ENCODE data around the gene KDM5A.

GRCh38 chr12:237026-237815 is 151.9 kb downstream of the KDM5A start:
- no peak for TF ChIP-seq GABPA (IDR thresholded peaks at IDR 0.05; ENCODE audit: low read depth)
- no peak for TF ChIP-seq CTCF (IDR thresholded peaks at IDR 0.05)
- TF ChIP-seq PBX3 (IDR thresholded peaks at IDR 0.05), result no peak
- no peak for TF ChIP-seq MXI1 (IDR thresholded peaks at IDR 0.05; ENCODE audit: low read depth, low read length)
- no peak for TF ChIP-seq USF1 (IDR thresholded peaks at IDR 0.05; ENCODE audit: borderline replicate concordance, low read depth)
- TF ChIP-seq RFX5 (IDR thresholded peaks at IDR 0.05; ENCODE audit: low read length), result no peak
- no peak for TF ChIP-seq MAX (IDR thresholded peaks at IDR 0.05; ENCODE audit: low read depth)
- no peak for TF ChIP-seq POLR2AphosphoS5 (IDR thresholded peaks at IDR 0.05; ENCODE audit: low read depth, low read length)
- TF ChIP-seq CHD2 (IDR thresholded peaks at IDR 0.05; ENCODE audit: low read length, partially characterized antibody), result no peak
- no peak for TF ChIP-seq TAF1 (IDR thresholded peaks at IDR 0.05; ENCODE audit: borderline replicate concordance, low read depth, low read length)
- TF ChIP-seq EP300 (IDR thresholded peaks at IDR 0.05; ENCODE audit: borderline replicate concordance in 1 of 2, low read depth in 1 of 2, low read length in 1 of 2), result no peak
- no peak for TF ChIP-seq REST (IDR thresholded peaks at IDR 0.05; ENCODE audit: low read depth, low read length)
- TF ChIP-seq RCOR1 (IDR thresholded peaks at IDR 0.05; ENCODE audit: low read length), result no peak
